Hematopoietic multipotent progenitor cell (in vitro differentiated cells): ENCODE measurements around the gene PNMT. TPM values are rescaled to one million over a fixed set of nuclear protein-coding genes. Genes with fewer than 3 reads are reported as not detected.
A peak's percentile ranks its signal among the peaks of the same experiment; 100 is the strongest.

Source experiments
- DNase-seq, 3 donors: peaks; one replicate each; pipeline ENCODE4 v3.0.0-alpha.2; 2011 to 2015; ENCODE audit warnings: low read depth in 2 of 3, low spot score in 2 of 3
- total RNA-seq: library from RNA; depleted of rRNA; stranded (reverse); fragments of >200 nt; gene quantifications from one replicate; pipeline ENCODE4 v1.2.3, GENCODE V29; 2012

Gene PNMT
- total RNA-seq, 1 donor = 3.8 TPM

DNA sequence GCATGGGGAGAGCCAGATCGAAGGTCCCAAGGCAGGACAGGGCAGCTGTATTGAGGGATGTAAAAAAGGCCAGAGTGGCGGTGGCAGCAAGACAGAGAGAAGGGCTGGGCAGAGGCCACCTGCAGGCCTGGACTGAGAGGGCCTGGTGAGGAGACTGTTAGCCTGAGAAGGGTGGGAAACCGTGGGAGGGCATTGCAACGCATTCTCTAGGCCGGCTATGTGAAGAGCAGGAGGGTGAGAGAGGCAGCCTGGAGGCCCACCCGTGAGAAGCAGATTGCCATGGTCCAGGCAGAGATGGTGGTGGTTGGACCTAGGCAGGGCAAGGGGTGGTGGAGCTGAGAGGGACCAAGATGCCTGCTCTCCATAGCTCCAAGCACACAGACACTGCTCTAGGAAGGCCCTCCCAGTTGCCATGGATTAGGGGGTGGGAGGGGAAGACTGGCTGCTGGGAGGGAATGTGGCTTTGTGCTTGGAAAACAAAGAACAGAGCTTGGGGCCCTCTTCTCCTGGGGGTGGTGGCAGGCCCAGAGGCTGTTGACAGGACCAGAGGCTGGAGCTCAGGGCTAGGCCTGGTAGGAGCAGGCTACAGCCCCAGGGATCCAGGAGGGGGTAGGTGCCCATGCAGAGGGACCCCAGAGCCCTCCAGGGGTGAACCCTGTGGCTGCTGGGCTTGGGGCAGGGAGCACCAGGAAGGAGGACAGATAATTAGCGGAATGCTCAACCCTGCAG is 15.5 kb upstream of the PNMT start:
- DNase-seq = no peak

DNA sequence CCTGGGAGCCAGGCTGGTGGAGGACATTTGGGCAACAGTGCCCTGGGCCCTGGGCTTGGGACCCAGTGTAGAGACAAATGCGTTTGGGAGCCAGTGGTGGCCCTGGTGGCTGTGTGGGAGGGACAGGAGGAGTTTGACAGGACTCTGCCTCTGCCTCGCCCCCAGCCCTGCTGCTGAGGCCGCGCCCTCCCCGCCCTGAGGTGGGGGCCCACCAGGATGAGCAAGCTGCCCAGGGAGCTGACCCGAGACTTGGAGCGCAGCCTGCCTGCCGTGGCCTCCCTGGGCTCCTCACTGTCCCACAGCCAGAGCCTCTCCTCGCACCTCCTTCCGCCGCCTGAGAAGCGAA is 15.0 kb upstream of the PNMT start:
- no peak for DNase-seq

DNA sequence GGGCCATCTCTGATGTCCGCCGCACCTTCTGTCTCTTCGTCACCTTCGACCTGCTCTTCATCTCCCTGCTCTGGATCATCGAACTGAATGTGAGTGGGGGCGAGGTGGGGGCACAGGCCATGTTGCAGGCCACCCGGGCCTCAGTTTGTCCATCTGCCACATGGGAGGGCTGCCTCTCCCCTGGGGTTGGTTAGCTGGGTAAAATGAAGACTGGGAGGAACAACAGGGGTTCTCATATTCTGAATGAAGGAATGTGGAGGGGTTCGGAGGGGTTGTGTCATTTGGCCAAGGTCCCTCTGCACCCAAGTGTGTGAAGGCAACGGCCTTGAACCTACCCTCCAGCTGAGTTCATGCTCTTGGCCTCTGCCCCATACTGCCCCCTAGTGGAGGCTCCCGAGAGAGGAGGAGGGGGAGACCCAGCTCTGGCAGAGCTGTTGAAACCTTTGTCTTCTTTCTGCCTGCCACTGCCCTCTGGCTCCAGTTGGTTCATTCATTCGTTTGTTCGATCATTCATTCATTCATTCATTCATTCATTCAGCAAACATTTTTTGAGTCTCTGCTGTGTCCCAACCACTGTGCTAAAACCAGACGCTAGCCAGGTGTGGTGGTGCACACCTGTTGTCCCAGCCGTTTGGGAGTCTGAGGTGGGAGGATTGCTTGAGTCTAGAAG is 14.5 kb upstream of the PNMT start:
- peak; percentile 63 to 84 (median 63) for DNase-seq

DNA sequence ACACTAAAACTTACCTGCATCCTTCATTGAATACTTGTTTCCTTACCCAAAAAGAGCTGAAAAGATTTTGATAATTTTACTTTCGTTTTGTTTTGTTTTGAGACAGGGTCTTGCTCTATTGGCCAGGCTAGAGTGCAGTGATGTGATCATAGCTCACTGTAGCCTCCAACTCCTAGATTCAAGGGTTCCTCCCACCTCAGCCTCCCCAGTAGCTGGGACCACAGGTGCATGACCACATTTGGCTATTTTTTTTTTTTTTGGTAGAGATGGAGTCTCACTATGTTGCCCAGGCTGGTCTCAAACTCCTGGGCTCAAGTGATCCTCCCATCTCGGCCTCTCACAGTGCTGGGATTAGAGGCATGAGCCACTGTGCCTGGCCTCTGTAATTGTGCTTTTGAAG is 13.1 kb upstream of the PNMT start:
- no peak for DNase-seq

- no peak for DNase-seq
Observed at GRCh38 chr17:39658346-39658745, 9.9 kb upstream of the PNMT start.

GRCh38 chr17:39658760-39659159 is 9.5 kb upstream of the PNMT start:
- no peak for DNase-seq

- DNase-seq = peak in 2 of 3 donors; percentile 43 to 78
Observed at GRCh38 chr17:39659279-39660010, 8.8 kb upstream of the PNMT start.

- no peak for DNase-seq
Observed at GRCh38 chr17:39660011-39660360, 8.3 kb upstream of the PNMT start.

DNA sequence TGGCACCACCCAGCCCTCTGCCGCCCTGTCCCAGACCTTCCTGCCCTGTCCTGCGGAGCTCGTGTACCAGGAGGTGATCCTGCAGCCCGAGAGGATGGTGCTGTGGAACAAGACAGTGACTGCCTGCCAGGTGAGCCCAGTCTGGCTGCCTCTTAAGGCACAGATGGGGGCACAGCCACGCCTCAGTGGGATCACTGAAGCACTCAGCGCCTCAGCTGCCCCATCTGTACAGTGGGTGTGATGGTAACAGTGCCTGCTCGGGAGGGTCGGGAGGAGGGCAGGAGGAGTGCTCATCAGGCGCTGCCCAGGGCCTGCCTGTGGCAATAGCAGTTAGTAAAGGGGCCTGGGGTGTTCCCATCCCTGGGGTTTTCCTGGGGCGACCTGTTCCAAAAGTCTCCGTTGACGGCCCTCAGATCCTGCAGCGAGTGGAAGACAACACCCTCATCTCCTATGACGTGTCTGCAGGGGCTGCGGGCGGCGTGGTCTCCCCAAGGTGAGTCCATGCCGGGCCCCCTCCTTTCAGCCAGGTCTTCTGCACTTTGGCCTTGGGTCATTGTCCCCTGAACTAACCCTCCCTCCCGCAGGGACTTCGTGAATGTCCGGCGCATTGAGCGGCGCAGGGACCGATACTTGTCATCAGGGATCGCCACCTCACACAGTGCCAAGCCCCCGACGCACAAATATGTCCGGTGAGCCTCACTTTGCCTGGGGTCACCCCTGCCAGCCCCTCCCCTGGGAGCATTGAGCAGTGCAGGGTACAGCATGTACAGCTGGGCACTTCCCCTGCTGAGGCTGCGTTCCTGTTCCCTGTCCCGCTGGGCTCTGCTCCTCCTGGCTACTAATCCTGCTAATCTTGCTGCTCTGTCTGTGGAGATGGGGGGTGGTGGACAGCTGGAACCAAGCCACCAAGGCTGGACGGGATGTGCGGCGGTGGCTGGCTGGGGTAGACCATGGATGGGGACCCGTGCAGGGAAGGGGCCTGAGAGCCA is 7.6 kb upstream of the PNMT start:
- DNase-seq = no peak

DNA sequence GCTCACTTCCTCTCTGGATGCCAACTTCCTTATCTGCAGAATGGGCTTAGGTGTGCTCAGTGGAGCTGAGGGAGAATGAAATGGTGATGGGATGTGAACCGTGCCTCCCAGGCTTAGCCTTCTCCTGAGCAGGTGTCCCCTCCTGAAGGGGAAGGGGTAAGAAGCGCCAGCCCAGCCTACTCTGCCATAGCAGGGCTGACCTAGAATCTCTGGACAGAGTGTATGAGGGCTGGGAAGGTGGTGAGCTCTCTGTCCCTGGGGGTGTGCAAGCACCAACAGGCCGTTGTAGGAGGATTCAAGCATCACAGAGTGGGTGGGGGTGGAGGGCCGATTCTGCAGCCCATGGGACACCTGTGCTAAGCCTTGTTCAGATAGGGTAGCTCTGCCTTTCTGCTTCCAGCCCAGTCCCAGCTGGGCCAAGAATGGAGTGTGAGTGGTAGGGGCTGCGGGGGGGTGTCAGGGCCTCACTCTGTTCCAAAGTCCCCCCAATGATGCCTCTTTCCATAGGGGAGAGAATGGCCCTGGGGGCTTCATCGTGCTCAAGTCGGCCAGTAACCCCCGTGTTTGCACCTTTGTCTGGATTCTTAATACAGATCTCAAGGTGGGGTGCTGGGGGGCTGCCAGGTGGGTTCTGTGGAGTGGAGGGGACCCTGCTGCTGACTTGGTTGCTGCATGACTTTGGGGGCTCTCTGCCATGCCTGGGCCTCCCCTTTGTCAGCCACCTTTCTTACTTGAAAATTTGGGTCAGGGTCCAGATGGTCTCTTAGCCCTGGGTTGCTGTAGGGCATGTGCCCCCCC is 6.3 kb upstream of the PNMT start:
- DNase-seq = no peak

DNA sequence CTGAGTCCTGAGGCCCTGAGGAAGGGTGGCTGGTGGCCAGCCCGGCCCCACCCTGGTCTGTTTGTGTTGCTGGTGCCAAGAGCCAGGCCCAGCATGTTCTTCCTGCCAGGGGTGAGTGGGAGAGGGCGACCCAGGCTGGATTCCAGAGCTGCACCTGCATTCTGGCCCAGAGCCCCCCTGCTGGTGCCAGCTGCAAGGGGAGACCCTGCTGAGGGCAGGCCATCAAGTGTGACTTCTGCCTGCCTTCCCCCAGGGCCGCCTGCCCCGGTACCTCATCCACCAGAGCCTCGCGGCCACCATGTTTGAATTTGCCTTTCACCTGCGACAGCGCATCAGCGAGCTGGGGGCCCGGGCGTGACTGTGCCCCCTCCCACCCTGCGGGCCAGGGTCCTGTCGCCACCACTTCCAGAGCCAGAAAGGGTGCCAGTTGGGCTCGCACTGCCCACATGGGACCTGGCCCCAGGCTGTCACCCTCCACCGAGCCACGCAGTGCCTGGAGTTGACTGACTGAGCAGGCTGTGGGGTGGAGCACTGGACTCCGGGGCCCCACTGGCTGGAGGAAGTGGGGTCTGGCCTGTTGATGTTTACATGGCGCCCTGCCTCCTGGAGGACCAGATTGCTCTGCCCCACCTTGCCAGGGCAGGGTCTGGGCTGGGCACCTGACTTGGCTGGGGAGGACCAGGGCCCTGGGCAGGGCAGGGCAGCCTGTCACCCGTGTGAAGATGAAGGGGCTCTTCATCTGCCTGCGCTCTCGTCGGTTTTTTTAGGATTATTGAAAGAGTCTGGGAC is 5.5 kb upstream of the PNMT start:
- DNase-seq = no peak

DNA sequence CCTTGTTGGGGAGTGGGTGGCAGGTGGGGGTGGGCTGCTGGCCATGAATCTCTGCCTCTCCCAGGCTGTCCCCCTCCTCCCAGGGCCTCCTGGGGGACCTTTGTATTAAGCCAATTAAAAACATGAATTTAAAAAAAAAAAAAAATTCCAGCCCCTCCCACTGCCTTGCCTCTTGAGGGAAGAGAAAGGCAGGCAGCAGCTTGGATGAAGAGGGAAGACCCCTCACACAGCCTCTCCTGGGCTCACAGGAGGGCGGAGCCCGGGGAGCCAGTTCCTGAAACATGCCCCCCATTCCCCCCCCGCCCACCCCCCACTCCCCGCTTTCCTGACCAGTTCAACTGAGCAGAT is 4.9 kb upstream of the PNMT start:
- no peak for DNase-seq

- DNase-seq = no peak
Observed at GRCh38 chr17:39663688-39664580, 4.3 kb upstream of the PNMT start.

DNA sequence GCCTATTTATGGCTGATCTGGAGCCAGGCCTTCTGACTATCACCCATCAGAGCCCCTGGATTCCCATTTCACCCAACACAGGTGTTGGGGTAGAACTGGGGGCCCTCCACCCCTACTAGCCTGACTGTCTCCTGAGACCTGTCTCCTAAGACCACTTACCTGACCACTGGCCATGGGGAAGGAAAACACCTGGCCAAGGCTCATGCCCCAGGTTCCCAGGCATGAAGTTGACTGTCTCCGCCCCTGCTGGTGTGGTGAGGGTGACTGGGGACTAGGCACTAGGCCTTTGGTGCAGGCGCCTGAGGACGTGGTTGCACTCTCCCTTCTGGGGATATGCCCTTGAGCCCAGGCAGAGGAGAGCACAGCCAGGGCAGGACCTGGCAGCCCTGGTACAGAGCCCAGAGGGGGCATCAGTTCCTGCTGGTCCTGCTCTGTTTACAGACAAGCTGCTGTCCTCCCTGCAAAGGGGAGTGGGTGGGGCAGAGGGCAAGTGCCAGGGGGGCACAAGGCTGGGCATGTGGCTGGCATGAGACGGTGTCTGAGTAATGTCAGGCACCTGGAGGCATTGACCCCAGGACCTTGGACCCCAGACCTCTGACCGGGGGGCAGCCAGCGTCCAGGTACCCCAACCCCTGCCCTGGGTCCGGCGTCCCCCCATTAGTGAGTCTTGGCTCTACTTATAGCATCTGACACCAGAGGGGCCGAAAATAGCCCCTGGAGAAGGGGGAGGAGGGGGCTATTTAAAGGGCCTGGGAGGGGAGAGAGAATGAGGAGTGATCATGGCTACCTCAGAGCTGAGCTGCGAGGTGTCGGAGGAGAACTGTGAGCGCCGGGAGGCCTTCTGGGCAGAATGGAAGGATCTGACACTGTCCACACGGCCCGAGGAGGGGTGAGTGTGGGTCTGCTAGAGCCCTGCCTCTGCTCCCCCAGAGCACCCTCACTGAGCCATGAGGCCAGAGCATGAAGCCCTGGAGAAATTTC is 3.4 kb upstream of the PNMT start, which contains the start of gene TCAP:
Gene TCAP, plus strand, starts transcription at position 769 of the 981 bp plus-strand sequence. Its CDS starts 11 bp downstream, at position 780.
- no peak for DNase-seq

GRCh38 chr17:39665642-39666224 is 2.5 kb upstream of the PNMT start:
- peak in 2 of 3 donors; percentile 37 to 54 for DNase-seq

GRCh38 chr17:39666231-39666600 is 2.0 kb upstream of the PNMT start:
- DNase-seq = no peak
